GM19043 (cell line): Measurements from ENCODE around the gene TXNDC11.
A peak's percentile ranks its signal among the peaks of the same experiment; 100 is the strongest.
"Not testable (repeated sequence)": the region's sequence is repeated elsewhere in the genome, so short reads cannot be mapped to it uniquely, and the experiment has no call there.

ENCODE experiments used
- ATAC-seq: cut with Tn5 transposase; IDR thresholded peaks from one replicate; pipeline ENCODE4 v1.9.1; 2021; ENCODE audit warnings: low read depth; ENCODE audit not compliant: unreplicated experiment

The TXNDC11 gene, protein sequence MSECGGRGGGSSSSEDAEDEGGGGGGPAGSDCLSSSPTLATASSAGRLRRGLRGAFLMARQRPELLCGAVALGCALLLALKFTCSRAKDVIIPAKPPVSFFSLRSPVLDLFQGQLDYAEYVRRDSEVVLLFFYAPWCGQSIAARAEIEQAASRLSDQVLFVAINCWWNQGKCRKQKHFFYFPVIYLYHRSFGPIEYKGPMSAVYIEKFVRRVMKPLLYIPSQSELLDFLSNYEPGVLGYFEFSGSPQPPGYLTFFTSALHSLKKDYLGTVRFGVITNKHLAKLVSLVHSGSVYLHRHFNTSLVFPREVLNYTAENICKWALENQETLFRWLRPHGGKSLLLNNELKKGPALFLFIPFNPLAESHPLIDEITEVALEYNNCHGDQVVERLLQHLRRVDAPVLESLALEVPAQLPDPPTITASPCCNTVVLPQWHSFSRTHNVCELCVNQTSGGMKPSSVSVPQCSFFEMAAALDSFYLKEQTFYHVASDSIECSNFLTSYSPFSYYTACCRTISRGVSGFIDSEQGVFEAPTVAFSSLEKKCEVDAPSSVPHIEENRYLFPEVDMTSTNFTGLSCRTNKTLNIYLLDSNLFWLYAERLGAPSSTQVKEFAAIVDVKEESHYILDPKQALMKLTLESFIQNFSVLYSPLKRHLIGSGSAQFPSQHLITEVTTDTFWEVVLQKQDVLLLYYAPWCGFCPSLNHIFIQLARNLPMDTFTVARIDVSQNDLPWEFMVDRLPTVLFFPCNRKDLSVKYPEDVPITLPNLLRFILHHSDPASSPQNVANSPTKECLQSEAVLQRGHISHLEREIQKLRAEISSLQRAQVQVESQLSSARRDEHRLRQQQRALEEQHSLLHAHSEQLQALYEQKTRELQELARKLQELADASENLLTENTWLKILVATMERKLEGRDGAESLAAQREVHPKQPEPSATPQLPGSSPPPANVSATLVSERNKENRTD

DNA sequence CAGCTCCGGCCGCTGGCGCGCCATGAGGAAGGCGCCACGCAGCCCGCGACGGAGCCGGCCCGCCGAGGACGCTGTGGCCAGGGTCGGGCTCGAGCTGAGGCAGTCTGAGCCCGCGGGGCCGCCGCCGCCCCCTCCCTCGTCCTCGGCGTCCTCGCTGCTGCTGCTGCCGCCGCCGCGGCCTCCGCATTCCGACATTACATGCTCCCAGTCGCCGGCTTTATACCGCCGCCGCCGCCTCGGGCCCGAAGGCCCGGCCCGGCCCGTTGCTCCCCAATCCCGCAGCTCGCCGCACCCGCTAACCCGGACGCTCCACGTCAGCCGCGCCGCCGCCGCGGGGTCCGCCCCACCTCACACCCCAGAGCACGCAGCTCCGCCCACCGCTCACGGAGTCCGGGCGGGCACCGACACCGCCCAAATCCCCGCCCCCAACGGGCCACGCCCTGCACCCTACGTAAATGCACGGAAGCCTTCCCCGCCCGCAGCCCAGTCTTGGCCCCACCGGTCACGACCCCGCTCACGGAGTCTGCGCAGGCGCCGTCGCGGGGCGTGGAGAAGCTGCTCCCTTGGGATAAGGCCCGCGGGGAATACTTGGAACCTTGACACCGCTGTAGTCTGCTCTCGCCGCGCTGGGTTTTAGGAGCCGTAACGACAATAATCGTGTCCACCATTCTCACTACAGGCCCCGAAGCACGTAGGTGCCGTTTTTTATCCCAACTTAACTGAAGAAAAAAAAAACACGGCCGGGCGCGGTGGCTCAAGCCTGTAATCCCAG is at the start of gene TXNDC11:
TSS of gene TXNDC11 (minus strand) at position 322 of the 772 bp plus-strand sequence. CDS start at position 195, 127 bp downstream.
- peak; percentile 85 for ATAC-seq

DNA sequence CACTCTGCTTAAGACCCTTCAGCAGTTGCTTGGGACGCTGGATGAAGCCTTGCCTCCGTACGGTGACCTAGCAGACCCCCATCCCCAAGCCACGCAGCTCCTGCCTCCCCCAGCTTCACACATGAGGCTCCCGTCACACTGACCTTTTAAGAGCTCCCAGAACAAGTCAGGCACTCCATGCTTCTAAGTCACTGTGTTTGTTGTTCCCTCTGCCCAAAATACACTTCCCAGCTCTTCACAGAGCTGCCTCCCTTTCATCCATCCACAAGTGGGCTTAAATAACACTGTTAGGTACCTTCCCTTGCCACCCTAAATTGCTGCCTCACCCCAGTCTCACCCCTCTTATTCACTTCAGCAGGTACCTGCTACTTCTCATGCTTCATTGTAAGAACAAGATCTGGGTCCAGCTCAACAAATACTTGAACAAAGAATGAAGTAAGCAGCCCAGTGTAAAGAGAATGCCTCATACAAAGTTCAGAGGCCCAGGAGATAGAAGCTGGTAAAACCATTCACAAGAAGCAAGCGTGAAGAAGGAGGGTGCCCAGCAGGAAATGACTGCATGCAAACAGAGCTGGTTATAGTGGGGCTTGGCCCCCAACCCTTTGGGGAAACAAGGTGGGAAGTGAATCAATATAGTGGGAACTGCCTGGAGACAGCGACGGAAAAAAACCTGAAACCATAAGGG is 48.6 kb upstream of the TXNDC11 start:
- ATAC-seq, result no peak

DNA sequence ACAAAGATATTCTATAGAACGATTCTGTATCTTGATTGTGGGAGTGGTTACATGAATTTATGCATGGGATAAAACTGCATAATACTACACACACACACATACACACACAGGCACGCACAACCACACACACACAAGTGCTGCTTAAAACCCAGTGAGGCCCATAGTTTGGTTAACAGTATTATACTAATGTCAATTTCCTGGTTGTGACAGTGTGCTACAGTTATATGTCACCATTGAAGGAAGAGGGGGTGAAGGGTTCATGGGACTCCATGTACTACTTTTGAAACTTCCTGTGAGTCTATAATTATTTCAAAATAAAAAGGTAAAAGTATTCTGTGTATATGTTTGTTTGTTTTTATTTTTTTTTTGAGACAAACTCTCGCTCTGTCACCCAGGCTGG is 46.3 kb upstream of the TXNDC11 start:
- no peak for ATAC-seq

DNA sequence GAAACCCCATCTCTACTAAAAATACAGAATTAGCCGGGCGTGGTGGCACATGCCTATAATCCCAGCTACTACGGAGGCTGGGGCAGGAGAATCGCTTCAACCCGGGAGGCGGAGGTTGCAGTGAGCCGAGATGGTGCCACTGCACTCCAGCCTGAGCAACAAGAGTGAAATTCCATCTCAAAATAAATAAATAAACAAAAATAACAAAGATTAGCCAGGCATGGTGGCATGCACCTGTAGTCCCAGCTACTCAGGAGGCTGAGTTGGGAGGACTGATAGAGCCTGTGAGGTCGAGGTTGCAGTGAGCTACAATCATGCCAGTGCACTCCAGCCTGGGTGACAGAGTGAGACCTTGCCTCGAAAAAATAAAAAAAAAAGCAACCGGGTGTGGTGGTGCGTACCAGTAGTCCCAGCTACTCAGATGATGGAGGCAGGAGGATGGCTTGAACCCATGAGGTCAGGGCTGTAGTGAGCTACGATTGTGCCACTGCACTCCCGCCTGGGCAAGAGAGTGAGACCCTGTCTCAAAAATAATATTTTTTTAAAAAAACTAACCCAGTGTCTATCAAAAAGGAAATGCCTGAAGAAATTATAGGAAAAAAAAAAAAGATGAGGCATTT is 42.4 kb upstream of the TXNDC11 start:
- not testable (repeated sequence) for ATAC-seq

DNA sequence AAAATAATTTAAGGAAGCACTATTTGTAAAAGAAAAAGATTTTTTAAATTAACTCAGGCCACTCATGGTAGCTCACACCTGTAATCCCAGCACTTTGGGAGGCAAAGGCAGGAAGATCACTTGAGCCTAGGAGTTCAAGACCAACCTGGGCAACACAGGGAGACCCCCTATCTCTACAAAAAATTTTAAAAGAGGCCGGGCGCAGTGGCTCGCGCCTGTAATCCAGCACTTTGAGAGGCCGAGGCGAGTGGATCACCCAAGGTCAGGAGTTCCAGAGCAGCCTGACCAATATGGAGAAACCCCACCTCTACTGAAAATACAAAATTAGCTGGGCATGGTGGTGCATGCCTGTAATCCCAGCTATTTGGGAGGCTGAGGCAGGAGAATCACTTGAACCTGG is 41.7 kb upstream of the TXNDC11 start:
- ATAC-seq, result not testable (repeated sequence)

DNA sequence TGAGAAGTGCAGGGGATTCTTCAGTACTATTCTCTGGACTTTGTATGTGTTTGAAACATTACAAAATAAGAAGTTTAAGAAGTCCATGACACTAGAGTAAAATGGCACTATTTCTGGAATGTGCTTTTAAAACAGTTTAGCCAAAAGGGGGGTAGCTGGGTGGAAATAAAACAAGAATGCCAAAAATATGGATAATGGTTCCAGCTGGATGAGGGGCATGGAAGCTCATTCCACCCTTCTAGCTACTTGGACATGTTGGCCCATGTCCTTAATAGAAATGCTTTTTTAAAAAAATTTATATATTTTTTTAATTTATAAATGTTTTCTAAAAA is 41.3 kb upstream of the TXNDC11 start:
- ATAC-seq, result no peak

DNA sequence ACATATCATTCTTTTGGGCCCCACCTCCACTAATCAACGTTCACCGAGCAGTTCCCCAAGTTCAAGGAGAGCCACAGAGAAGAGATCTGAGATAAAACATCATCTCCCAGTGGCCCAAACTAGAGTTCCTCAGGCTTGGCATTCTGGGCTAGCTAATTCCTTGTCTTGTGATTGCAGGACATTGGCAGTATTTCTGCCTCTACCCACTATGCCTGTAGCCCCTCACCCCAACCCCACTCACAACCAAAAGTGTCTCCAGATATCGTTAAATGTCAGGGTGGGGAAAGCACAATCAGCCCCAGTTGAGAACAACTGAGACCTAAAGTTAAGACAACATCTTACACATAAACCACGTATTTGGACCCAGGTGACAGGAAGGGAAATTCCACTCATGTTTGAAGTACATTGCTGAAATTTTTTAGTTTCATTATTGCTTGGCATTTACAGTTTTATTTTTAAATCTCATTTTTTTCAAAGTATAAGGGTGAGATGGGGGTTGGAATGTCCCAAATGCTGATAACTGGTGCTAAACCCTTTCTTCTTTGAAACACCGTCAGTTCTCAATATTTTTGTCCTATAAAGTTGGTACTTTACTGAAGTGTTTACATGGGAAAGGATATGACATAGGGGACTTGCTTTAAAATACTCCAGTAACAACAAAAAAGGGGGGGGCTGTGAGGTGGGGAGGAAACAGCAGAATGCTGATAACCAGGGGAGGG is 40.8 kb upstream of the TXNDC11 start:
- peak; percentile 61 for ATAC-seq

DNA sequence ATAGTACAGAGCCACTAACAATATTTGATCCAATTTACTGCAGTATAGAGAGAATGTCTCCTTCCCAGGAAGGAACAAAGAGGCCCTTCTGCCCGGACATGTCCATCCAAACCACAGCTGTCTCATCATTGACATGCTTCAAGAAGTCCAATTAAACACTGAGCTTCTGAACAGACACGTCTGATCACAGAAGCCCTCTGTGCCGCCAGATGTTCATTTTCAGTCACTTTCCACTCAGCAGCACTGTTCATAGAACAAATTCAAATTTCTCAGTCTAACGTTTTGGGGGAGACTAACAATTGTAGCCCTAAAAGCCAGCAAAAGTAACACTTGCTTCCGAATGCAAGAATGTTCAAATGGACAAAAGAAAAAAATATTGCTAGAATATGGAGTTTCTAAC is 39.1 kb upstream of the TXNDC11 start:
- ATAC-seq, result no peak

DNA sequence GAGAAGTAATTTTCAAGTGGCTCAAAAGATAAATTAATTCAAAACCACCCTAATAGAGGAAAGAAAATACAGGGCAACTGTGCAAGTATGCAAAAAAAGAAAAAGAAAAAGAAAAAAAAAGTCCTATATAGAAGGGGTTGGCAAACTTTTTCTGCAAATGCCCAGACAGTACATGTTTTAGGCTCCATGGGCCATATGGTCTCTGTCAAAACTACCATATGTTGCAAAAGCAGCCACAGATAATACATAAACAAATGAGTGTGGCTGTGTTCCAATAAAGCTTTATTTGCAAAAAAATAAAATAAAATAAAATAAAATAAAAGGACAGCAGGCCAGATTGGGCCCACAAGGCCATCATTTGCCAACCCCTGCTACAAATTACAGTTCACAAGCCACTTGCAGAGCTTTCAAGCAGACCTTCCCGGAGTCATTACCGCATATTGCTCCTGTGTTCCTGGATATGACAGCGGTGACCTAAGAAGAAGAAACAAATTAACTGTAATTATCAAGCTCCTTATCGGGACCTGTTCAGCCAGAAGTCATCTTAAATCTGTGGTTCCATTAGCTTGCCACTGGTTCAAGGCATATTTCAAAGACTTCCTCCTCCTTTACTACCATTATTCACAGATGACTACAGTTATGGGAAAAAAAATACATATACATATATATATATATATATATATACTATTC is 38.5 kb upstream of the TXNDC11 start:
- no peak for ATAC-seq

DNA sequence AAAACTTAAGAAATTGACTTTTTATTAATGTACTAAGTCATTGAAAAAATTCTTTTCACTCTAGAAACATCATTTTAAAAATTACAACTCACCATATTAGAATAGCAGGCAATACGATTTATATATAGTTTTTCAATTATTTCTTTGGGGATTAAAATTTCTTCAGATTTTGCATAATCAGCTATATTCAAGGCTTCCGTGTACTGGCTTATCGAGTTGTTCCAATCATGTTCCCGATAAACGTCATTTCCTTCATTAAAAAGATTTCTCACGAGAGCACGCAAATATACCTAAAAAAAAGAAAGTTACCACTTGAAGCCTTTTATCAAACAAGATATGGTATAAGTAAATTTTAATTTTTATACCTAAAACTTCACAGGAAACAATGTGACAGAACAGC is 36.4 kb upstream of the TXNDC11 start:
- no peak for ATAC-seq

DNA sequence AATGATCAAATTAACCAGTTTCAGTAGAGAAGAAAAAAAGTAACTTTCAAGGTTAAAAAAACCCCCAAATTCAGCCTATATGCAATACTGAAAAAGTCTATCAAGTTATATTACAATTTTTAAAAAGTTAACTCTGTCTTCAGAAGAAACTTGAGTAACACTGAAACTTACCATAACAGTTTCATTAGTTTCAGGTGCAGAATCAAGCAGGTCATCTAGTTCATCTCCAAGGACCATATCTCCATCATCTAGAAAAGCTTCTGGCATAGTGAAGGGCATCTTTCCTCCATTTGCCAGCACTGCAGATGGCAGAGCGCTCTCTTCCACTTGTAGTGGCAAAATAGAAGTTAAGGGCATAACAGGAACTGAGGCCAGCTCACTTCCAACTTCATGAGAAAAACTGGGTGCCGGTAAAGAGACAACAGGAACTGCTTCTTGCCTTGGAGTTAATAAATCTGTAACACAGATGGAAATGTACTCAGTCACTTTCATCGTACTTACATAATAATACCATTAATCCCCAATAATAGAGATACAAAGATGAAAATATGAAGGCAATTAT is 31.5 kb upstream of the TXNDC11 start:
- no peak for ATAC-seq

DNA sequence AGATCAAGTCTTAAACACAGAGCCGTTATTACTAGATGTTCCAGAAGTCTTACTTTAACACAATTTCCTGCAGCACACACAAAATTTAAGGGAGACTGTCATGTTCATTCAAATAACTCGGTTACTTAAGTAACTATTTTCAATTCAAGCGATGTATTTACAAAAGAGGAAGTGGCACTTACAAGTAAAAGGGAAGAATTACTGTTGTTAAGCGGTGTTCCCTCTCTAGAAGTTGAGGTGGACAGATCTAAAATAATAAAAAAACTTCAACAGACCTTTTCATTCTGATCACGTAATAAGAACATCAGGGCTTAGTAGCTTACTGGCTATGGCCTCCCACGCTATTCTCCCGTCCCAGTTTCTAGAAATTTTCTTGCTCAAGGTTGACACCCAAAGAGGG is 26.2 kb upstream of the TXNDC11 start:
- ATAC-seq, result no peak

DNA sequence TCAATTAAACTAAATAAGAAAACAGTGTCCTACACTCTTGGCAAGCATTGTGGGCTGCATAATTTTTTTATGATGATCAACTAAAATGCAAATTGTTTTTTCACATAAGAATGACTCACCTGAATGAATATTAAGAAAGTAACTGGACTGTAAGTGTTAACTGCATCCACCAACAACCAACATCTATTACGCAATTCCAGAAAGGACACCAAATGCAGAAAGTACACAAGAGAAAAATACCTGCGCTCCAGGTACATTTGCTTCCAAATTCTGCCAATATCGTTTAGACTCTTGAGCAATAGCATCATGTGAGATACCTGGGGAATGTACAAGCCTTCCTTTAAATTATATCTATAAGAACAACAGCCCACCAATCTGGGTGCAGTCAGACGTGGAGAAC is 19.8 kb upstream of the TXNDC11 start:
- ATAC-seq, result no peak

DNA sequence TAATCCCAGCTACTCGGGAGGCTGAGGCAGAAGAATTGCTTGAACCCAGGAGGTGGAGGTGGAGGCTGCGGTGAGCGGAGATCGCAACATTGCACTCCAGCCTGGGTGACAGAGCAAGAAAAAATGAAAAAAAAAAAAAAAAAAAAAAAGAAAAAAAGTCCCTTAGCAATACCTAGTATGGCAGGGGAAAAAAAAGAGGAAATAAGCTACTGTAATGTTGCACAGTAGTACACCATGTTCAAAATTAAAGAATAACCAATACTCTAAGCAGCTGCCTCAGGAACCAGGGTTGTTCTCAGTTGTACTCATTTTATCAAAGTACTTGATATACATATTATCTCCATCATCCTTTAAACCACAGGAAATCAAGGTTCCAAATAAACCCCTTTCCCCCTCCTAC is 17.3 kb upstream of the TXNDC11 start:
- no peak for ATAC-seq

DNA sequence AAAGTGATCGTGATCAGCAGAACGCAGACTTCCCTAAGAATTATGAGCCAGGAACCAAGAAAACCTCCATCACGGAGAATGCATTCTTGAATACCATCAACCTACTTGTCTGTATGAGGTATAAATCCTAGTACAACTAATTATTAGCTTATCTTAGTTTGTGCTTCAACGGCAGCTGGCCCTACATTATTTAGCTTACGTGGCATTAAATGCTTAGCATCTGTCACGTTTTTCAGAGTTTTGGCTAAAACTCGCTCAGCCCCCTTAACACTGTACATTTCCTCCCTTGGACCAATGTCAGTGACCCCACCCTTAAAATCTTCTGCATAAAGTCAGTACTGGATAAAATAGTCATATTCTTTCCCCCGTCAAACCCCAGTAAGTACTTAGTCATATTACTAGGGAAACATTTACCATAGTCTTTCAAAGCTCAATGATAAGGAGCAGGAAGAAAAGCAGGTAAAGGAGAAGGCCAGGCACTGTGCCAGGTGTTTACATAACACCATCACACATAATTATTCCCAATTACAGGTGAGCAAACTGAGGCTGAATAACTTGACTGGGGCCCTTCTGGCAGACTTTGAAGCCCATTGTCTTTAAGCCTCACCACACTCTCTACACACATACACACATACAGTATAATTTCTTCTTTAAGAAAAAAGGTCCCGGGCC is 16.6 kb upstream of the TXNDC11 start:
- ATAC-seq, result no peak

DNA sequence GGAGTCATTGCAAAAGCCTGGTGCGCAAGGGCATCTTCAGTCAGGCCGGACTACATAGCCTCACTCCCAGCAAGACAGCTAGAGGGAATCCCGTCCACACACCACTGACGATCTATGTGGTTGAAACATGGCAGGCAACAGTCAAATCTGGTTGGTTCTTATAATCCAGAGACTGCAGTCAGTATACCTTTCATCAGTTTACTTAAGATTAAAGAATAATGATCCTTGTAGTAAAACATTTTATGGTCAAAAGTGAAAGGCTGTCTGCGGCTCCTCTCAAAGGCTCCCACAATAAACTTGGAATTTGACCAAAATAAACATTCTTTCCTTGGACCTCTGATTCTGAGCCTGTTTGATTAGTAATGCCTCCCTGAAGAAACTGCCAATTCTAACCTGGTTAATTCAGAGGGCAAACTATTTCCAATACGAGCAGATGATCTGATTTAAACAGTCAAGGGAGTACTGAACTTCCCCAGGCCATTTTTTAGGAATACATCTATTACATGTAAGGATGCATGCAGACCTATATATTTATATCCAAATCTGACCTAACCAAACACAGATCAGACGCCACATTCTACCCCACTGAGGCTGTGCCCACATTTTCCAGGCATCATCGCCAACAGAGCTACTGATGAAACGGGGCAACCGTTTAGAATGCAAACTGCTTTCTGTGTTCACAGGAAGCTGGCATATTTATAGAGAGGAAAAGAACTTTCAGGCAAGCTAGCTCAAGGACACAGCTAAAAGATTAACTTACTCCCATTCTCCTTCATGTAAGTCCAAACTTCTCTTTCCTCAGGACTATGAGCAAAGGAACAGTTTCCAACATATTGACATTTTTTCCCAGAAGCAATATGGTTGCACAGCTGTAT is 15.3 kb upstream of the TXNDC11 start:
- ATAC-seq, result no peak

DNA sequence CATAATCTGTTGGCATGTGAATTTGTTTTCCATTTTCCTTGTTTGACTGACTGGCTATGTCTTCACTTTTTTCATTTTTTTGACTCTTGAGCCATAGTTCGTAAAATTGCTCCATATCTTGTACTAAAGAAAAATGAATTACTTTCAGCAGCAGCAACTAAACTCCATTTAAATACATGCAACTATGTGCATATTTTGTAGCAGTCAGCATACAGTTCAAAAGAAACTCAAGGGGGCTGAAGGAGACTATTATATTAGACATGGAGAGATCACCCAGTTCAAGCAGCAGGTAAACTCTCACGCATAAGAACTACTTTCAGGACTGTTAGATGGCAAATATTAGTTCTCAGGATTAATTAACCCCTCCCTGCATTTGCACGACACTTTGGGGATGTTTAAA is 13.6 kb upstream of the TXNDC11 start:
- no peak for ATAC-seq
